ENCODE results near the gene HOXB13. TPM values are rescaled to one million over a fixed set of nuclear protein-coding genes. Genes with fewer than 3 reads are reported as not detected.

Gene HOXB13
- total RNA-seq, 1 donor from 2014 or later = not detected

DNA sequence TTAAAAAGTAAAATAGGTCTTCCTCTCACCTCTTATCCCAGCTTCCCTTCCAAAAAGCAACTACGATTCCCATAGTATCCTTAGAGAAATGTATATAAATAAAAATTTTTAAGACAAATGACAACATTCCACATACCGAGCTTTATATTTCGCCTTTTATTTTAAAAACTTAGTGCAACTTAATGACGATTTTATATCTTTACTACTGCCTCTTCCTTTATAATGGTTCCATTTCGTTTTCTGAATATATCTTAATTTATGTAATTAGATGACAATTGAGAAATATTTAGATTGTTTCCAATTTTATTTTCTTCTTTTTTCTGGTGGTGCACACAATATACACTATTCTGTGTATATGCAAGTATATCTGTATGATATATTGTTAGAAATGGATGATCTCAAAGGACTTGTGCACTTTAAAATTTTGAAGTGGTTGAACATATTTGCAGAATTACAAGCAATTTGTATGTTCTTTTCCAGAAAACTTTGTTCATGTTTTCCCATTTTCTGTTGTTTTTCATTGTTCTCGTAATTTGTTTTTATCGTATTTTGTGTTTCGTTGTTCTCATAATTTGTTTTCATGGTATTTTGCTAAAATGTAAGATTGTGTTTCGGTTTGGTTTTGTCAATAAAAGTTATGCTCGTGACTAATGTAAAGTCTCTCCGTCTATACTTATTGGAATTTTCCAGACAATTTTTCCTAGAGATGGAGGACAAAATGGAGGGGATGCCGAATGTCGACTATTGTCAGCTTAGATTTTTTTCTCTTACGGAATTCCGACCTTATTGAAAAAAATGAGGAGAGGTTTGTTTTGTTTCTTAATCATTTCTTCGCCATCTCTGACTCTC, 20.4 kb upstream of the HOXB13 start:
- intact Hi-C loops (cut with micrococcal nuclease) = loop anchor here (1.0 to 2.0 kb wide), 2 partner anchors 10 to 136 kb away; no protein-coding TSS in a partner anchor

DNA sequence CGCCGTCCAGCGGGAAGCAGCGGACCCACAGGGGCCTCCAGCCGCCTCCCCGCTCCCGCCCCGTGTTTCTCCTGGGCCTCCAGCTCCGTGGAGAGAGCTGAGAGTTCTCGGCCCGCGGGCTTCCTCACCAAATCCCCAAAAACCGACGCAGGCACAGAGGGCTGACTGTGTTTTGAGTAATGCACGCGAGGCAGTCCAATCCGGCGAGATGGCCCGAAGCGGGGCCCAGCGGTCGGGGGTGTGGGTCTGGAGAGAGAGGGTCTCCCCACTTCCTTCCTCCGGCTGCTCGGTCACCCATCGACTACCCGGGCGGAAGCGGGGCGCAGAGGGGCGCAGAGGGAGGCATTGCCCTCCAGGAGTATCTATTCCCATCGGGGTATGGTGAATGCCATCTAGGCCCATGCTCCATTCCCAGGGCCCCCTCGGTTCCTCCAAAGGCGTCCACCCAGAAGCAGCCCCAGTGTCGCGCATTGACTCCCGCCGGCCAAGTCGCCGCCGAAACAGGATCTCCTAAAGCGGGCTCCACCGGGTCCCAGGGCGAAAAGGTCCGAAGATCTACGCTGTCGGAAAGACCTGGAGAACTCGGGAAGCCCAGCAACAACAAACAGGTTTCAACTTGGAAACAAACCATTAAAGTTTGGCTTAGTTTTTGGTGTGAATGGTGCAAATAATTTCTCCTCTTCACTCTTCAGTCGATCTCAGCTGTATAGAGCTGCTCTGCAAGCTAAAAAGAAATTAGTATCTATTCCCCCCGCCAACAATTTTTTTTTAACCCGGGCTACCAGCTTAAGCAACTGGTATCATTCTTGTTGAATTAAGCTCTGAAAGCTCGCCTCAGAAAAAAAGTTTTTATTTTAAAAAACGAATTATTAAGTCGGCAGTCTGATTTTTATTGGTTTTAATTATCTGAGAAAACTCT, 19.2 kb upstream of the HOXB13 start:
- intact Hi-C loops (cut with micrococcal nuclease) = loop anchor here (2.0 kb wide), 2 partner anchors 23 to 135 kb away; no protein-coding TSS in a partner anchor

DNA sequence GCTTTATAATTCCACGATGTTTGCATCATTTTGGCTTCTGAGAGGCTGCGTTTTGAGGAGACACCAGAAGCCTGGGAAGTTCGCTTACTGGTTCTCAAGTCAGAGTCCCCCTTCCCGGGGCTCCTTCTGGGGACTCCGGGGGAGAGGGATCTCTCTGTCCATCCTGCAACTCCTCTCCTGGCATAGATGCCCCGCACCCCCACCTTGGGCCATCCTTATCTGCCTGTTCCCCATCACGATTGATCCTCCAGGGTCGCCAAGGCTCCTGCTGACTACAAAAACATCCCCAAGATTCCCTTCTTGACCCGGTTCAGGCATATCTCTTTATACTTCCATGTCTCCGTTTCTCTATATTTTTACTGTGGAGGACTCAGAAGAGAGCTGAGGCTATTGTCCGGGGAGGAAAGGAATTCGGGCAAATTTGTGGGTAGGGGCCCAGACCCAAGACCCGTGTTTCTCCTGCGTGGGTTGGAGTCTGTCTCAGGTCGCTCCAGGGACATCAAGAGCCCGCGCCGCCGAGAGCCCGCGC, 18.4 kb upstream of the HOXB13 start:
- intact Hi-C loops (cut with micrococcal nuclease) = loop anchor here (2.0 kb wide), 1 partner anchor 22 kb away; no protein-coding TSS in a partner anchor

DNA sequence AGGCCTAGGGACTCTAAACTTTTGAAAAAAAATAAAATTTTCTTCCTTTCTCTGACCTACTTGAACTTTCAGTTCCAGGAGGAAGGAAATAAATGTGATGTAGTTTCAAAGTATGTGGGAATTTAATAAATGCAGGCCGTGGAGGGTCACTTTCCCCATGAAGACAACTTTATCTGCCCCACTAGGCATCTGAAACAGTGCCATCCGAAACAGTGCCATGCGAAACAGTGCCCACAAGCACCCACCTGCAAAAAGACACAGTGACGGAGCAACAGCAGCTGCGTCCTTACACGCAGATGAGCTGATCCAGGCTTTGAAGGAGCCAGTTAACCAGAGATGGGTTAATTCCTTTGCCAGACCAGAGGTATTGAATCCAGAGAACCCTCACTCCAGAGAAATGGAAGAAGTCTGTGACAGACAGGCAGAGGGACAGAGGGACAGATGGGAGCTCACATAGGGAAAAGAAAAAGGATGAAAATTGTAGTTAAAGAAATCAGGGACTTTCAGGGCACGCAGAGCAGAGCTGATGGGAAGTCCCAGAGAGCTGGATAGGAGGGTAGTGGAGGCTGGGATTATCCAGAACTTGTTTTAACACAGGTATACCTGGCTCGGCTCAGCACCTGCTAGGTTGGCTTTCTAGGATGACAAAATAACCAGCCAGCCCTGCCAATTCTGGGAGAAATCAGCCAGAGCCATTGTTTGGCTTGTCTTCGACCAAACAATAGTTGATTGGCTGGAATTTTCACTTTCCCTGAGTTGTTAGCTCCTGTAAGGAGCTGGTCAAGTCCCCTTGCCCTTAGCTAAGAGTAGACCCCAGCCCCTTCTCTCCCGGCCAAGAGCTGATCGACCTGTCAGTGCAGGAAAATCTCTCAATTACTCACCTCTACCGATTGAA, 17.1 kb upstream of the HOXB13 start:
- intact Hi-C loops (cut with micrococcal nuclease) = loop anchor here (2.0 kb wide), 1 partner anchor 21 kb away; no protein-coding TSS in a partner anchor

GRCh38 chr17:48740537-48740936, 12.0 kb upstream of the HOXB13 start:
- intact Hi-C loops (cut with micrococcal nuclease) = no loop called here

- intact Hi-C loops (cut with micrococcal nuclease) = loop anchor here (1.0 to 10.0 kb wide), 2 partner anchors 10 to 756 kb away; partner anchors contain the start of gene NGFR
These were observed 10.4 kb upstream of the HOXB13 start for GRCh38 chr17:48738803-48739526.

GRCh38 chr17:48738424-48738802, 9.9 kb upstream of the HOXB13 start:
- intact Hi-C loops (cut with micrococcal nuclease) = loop anchor here (10.0 kb wide), 1 partner anchor 756 kb away; the partner anchor contains the start of gene NGFR

GRCh38 chr17:48737330-48738043, 8.9 kb upstream of the HOXB13 start:
- intact Hi-C loops (cut with micrococcal nuclease) = loop anchor here (10.0 kb wide), 1 partner anchor 757 kb away; the partner anchor contains the start of gene NGFR

DNA sequence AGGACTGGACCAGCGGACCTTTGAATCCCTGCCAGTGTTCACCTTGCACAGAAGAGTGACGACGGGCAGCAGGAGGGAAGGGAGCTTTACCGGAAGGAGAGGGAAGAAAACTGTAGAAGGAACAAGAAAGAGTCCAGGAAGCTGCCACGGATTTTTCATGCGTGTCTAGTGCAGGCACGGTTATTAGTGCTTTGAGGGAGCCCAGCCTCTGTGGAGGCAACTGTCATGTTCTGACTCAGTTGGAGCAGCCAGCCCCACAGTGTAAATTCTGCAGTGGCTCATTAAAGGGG, 6.5 kb upstream of the HOXB13 start:
- intact Hi-C loops (cut with micrococcal nuclease) = loop anchor here (10.0 kb wide), 1 partner anchor 760 kb away; the partner anchor contains the start of gene NGFR

- intact Hi-C loops (cut with micrococcal nuclease) = loop anchor here (10.0 kb wide), 1 partner anchor 760 kb away; the partner anchor contains the start of gene NGFR
These were observed 5.9 kb upstream of the HOXB13 start for GRCh38 chr17:48734333-48735061.

- intact Hi-C loops (cut with micrococcal nuclease) = loop anchor here (10.0 kb wide), 1 partner anchor 761 kb away; the partner anchor contains the start of gene NGFR
These were observed 5.2 kb upstream of the HOXB13 start for GRCh38 chr17:48733632-48734328.

- intact Hi-C loops (cut with micrococcal nuclease) = loop anchor here (10.0 kb wide), 1 partner anchor 762 kb away; the partner anchor contains the start of gene NGFR
These were observed 4.4 kb upstream of the HOXB13 start for GRCh38 chr17:48732688-48733629.

- intact Hi-C loops (cut with micrococcal nuclease) = loop anchor here (10.0 kb wide), 1 partner anchor 763 kb away; the partner anchor contains the start of gene NGFR
These were observed 2.8 kb upstream of the HOXB13 start for GRCh38 chr17:48731355-48731754.

DNA sequence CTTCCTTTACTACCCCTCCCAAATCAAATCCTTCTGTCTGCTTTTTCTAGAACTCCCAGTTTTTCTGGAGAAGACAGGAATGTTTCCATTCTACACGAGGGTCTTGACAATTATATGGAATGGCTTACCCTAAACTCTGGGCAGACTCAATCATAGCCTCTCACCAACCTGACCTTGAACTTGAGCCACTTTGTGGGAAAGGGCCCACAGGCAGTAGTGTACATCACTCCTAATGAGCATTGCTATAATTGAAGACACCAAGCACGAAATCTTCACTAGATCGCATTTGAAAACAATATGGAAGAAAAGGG, 1.6 kb upstream of the HOXB13 start:
- intact Hi-C loops (cut with micrococcal nuclease) = loop anchor here (10.0 kb wide), 1 partner anchor 765 kb away; the partner anchor contains the start of gene NGFR

- intact Hi-C loops (cut with micrococcal nuclease) = loop anchor here (10.0 kb wide), 1 partner anchor 765 kb away; the partner anchor contains the start of gene NGFR
These were observed 1.0 kb upstream of the HOXB13 start for GRCh38 chr17:48729335-48730239.

All from T-helper 1 cell treated with Interleukin-12 subunit alpha and Interleukin-12 subunit beta and Interleukin-4 antibody, amounts not matched to agents 30 ng/mL and 1 ng/mL, for 36 hours (primary cell).